ENCODE data around the gene TATDN2.
A peak's percentile ranks its signal among the peaks of the same experiment; 100 is the strongest.

TATDN2 gene

GRCh38 chr3:10311710-10312109 is 63.5 kb downstream of the TATDN2 start:
- no peak overlapping the region for H3K27ac ChIP-seq
- peaks cover 76% of the 10 kb centered on the region for H3K36me3 ChIP-seq
- H3K9me3 ChIP-seq, result no peaks in the 10 kb centered on the region
- H3K4me3 ChIP-seq (ENCODE audit: low read depth in 1 of 2, low read length in 1 of 2), result no peak overlapping the region
- H3K27me3 ChIP-seq, result no peaks in the 10 kb centered on the region
- H3K4me1 ChIP-seq (ENCODE audit: control insufficient read depth in 1 of 2, insufficient read depth in 1 of 2, low read depth in 1 of 2, low read length in 1 of 2), result peaks cover 0 to 9% of the 10 kb centered on the region in 2 experiments
- no peak for TF ChIP-seq CTCF (IDR thresholded peaks at IDR 0.05)

- no peak overlapping the region for H3K4me3 ChIP-seq (ENCODE audit: low read depth in 1 of 2, low read length in 1 of 2)
- no peaks in the 10 kb centered on the region for H3K9me3 ChIP-seq
- H3K27ac ChIP-seq, result peak overlapping the region; percentile 14
- no peak for TF ChIP-seq CTCF (IDR thresholded peaks at IDR 0.05)
- H3K4me1 ChIP-seq (ENCODE audit: control insufficient read depth in 1 of 2, insufficient read depth in 1 of 2, low read depth in 1 of 2, low read length in 1 of 2), result peaks cover 0 to 9% of the 10 kb centered on the region in 2 experiments
- no peaks in the 10 kb centered on the region for H3K27me3 ChIP-seq
- H3K36me3 ChIP-seq, result peaks cover 77% of the 10 kb centered on the region
Observed at GRCh38 chr3:10312391-10312790, 64.1 kb downstream of the TATDN2 start.

GRCh38 chr3:10312861-10313260 is 64.6 kb downstream of the TATDN2 start:
- no peak for TF ChIP-seq CTCF (IDR thresholded peaks at IDR 0.05)
- no peak overlapping the region for H3K4me3 ChIP-seq (ENCODE audit: low read depth in 1 of 2, low read length in 1 of 2)
- peak overlapping the region; percentile 14 for H3K27ac ChIP-seq
- peaks cover 0 to 9% of the 10 kb centered on the region in 2 experiments for H3K4me1 ChIP-seq (ENCODE audit: control insufficient read depth in 1 of 2, insufficient read depth in 1 of 2, low read depth in 1 of 2, low read length in 1 of 2)
- no peaks in the 10 kb centered on the region for H3K27me3 ChIP-seq
- peaks cover 77% of the 10 kb centered on the region for H3K36me3 ChIP-seq
- no peaks in the 10 kb centered on the region for H3K9me3 ChIP-seq

- no peak for TF ChIP-seq CTCF (IDR thresholded peaks at IDR 0.05)
- Histone ChIP-seq H3K36me3 (peaks cover 75% of the 10 kb centered on the region), H3K9me3 (no peaks in the 10 kb centered on the region), H3K4me1 (ENCODE audit: control insufficient read depth in 1 of 2, insufficient read depth in 1 of 2, low read depth in 1 of 2, low read length in 1 of 2) (peaks cover 8 to 17% of the 10 kb centered on the region in 2 experiments), H3K27me3 (no peaks in the 10 kb centered on the region), H3K27ac (no peak overlapping the region), H3K4me3 (ENCODE audit: low read depth in 1 of 2, low read length in 1 of 2) (no peak overlapping the region)
Observed at GRCh38 chr3:10315101-10315500, 66.8 kb downstream of the TATDN2 start.

- Histone ChIP-seq H3K27me3 (no peaks in the 10 kb centered on the region), H3K4me3 (ENCODE audit: low read depth in 1 of 2, low read length in 1 of 2) (no peak overlapping the region), H3K9me3 (no peaks in the 10 kb centered on the region), H3K36me3 (peaks cover 67% of the 10 kb centered on the region), H3K27ac (no peak overlapping the region), H3K4me1 (ENCODE audit: control insufficient read depth in 1 of 2, insufficient read depth in 1 of 2, low read depth in 1 of 2, low read length in 1 of 2) (peaks cover 14 to 23% of the 10 kb centered on the region in 2 experiments)
- TF ChIP-seq CTCF (IDR thresholded peaks at IDR 0.05), result no peak
Observed at GRCh38 chr3:10315771-10316344, 67.6 kb downstream of the TATDN2 start.

Measured in neutrophil (primary cell).